HEK293 (cell line): ENCODE results near the gene DNAJB14.

Source experiments
- CTCF ChIA-PET: fragments of 350-600 bp; formaldehyde crosslinking; extraction: SDS; loops from one replicate; lab custom pipeline; 2021; ENCODE audit warnings: antibody characterized with exemption; lab: Yijun Ruan, JAX
- POLR2A ChIA-PET: fragments of 300-600 bp; formaldehyde crosslinking; extraction: SDS; loops from one replicate; lab custom pipeline; 2020; ENCODE audit warnings: antibody characterized with exemption, inconsistent platforms; lab: Yijun Ruan, JAX
- H3K27ac ChIP-seq: fragments of 200-500 bp; sonication (Bioruptor generic); 2 replicates; pipeline ENCODE4 v1.5.1; 2014; ENCODE audit warnings: low read depth, low read length, control low read depth, inconsistent platforms; ENCODE audit errors: extremely low read depth
- H3K36me3 ChIP-seq, 2 experiments: fragments of 200-500 bp in 1 of 2; sonication (Bioruptor generic) in 1 of 2; 1 replicate in 1 of 2; 2 replicates in 1 of 2; pipeline ENCODE4 v1.5.1; 2014 to 2017; ENCODE audit warnings: inconsistent platforms in 2 of 2, low read length in 2 of 2; ENCODE audit not compliant: control insufficient read depth in 2 of 2, insufficient read depth in 1 of 2
- H3K4me1 ChIP-seq: fragments of 200-500 bp; sonication (Bioruptor generic); 2 replicates; pipeline ENCODE4 v1.5.1; 2014; ENCODE audit warnings: mild to moderate bottlenecking, low read length, inconsistent platforms; ENCODE audit not compliant: control insufficient read depth, insufficient read depth
- H3K4me3 ChIP-seq: 2 replicates; pipeline ENCODE4 v1.5.1; 2011; ENCODE audit warnings: low read depth, mild to moderate bottlenecking, control low read depth, low read length, moderate library complexity
- H3K9me3 ChIP-seq: fragments of 200-500 bp; sonication (Bioruptor generic); 2 replicates; pipeline ENCODE4 v1.5.1; 2014; ENCODE audit warnings: low read depth, low read length, inconsistent platforms; ENCODE audit not compliant: control insufficient read depth, insufficient read depth
- BCL6B ChIP-seq: fragments of 450-650 bp; formaldehyde crosslinking; IDR thresholded peaks from 2 replicates; pipeline ENCODE4 v1.5.1; 2017; ENCODE audit warnings: missing biosample characterization, missing genetic modification characterization
- GLI4 ChIP-seq: fragments of 450-650 bp; formaldehyde crosslinking; IDR thresholded peaks from 2 replicates; pipeline ENCODE4 v1.5.1; 2016; ENCODE audit warnings: missing biosample characterization, missing genetic modification characterization
- KLF1 ChIP-seq: fragments of 450-650 bp; formaldehyde crosslinking; IDR thresholded peaks from 2 replicates; pipeline ENCODE4 v1.5.1; 2016; ENCODE audit warnings: missing biosample characterization, missing genetic modification characterization
- PBX3 ChIP-seq: sonication (generic); formaldehyde crosslinking; IDR thresholded peaks from 2 replicates; pipeline ENCODE4 v1.8.1; 2022; ENCODE audit warnings: mild to moderate bottlenecking, moderate library complexity, missing genetic modification reagents
- SALL2 ChIP-seq: fragments of 450-650 bp; formaldehyde crosslinking; IDR thresholded peaks from 2 replicates; pipeline ENCODE4 v1.5.0; 2017; ENCODE audit warnings: missing biosample characterization, mild to moderate bottlenecking, missing genetic modification characterization, borderline replicate concordance
- SP7 ChIP-seq: fragments of 450-650 bp; formaldehyde crosslinking; IDR thresholded peaks from 2 replicates; pipeline ENCODE4 v1.5.1; 2016; ENCODE audit warnings: missing biosample characterization, missing genetic modification characterization
- ZEB2 ChIP-seq: fragments of 450-650 bp; formaldehyde crosslinking; IDR thresholded peaks from 2 replicates; pipeline ENCODE4 v1.5.1; 2016; ENCODE audit warnings: missing biosample characterization, missing genetic modification characterization
- ZNF2 ChIP-seq: fragments of 450-650 bp; formaldehyde crosslinking; IDR thresholded peaks from 2 replicates; pipeline ENCODE4 v1.5.1; 2016; ENCODE audit warnings: missing biosample characterization, missing genetic modification characterization
- ZNF202 ChIP-seq: fragments of 450-650 bp; formaldehyde crosslinking; IDR thresholded peaks from 2 replicates; pipeline ENCODE4 v1.5.1; 2016; ENCODE audit warnings: missing biosample characterization, missing genetic modification characterization, borderline replicate concordance
- ZNF341 ChIP-seq: fragments of 450-650 bp; formaldehyde crosslinking; IDR thresholded peaks from 2 replicates; pipeline ENCODE4; 2016; ENCODE audit warnings: low read depth, missing biosample characterization, missing genetic modification characterization
- ZNF354C ChIP-seq: fragments of 450-650 bp; formaldehyde crosslinking; IDR thresholded peaks from 2 replicates; pipeline ENCODE4 v1.5.1; 2016; ENCODE audit warnings: missing biosample characterization, missing genetic modification characterization, low read depth, borderline replicate concordance
- ZNF37A ChIP-seq: fragments of 450-650 bp; IDR thresholded peaks from 2 replicates; pipeline ENCODE4 v1.5.1; 2018; ENCODE audit warnings: missing biosample characterization, missing genetic modification characterization
- ZNF488 ChIP-seq: fragments of 450-650 bp; formaldehyde crosslinking; IDR thresholded peaks from 2 replicates; pipeline ENCODE4 v1.5.1; 2016; ENCODE audit warnings: missing biosample characterization, missing genetic modification characterization
- ZNF521 ChIP-seq: fragments of 450-650 bp; formaldehyde crosslinking; IDR thresholded peaks from 2 replicates; pipeline ENCODE4 v1.5.1; 2017; ENCODE audit warnings: missing biosample characterization, mild to moderate bottlenecking, missing genetic modification characterization
- ZNF600 ChIP-seq: fragments of 450-650 bp; formaldehyde crosslinking; IDR thresholded peaks from 2 replicates; pipeline ENCODE4 v1.5.1; 2016; ENCODE audit warnings: missing biosample characterization, missing genetic modification characterization
- ZNF624 ChIP-seq: fragments of 450-650 bp; formaldehyde crosslinking; IDR thresholded peaks from 2 replicates; pipeline ENCODE4 v1.5.1; 2017; ENCODE audit warnings: missing biosample characterization, missing genetic modification characterization
- ZSCAN16 ChIP-seq: fragments of 450-650 bp; formaldehyde crosslinking; IDR thresholded peaks from 2 replicates; pipeline ENCODE4 v1.5.1; 2016; ENCODE audit warnings: missing biosample characterization, missing genetic modification characterization
- TF ChIP-seq, protein P1 (sequence below): fragments of 450-650 bp; IDR thresholded peaks from 2 replicates; pipeline ENCODE4 v1.5.1; 2018; ENCODE audit warnings: missing biosample characterization, missing genetic modification characterization

The DNAJB14 gene

GRCh38 chr4:99979872-99980271, 33.5 kb upstream of the DNAJB14 start:
- no peaks in the 10 kb centered on the region for H3K9me3 ChIP-seq
- H3K27ac ChIP-seq, result no peak overlapping the region
- no peaks in the 10 kb centered on the region for H3K36me3 ChIP-seq
- CTCF ChIA-PET, result interaction anchor here (0.6 to 0.7 kb wide), 2 partner anchors 30 to 557 kb away, joined by 3 read pairs; no protein-coding TSS in a partner anchor
- H3K4me1 ChIP-seq, result no peaks in the 10 kb centered on the region
- TF ChIP-seq ZNF488, result no peak
- no peak for TF ChIP-seq ZNF354C (tag by site-specific recombination)
- TF ChIP-seq GLI4 (tag by site-specific recombination), result no peak
- TF ChIP-seq SP7 (tag by site-specific recombination), result no peak
- TF ChIP-seq ZNF2 (tag by site-specific recombination), result no peak
- no peak for TF ChIP-seq ZNF521 (tag by site-specific recombination)
- no peak for TF ChIP-seq ZNF37A (tag by site-specific recombination)
- no peak for TF ChIP-seq ZSCAN16 (tag by site-specific recombination)
- no peak for TF ChIP-seq ZNF202
- TF ChIP-seq ZNF600 (tag by site-specific recombination), result no peak
- no peak for TF ChIP-seq KLF1 (tag by site-specific recombination)
- no peak for TF ChIP-seq PBX3 (CRISPR knock-in tag)
- TF ChIP-seq, all 188 proteins: peak for 0
- POLR2A ChIA-PET, result no interaction called here
- no peak overlapping the region for H3K4me3 ChIP-seq

- H3K27ac ChIP-seq, result no peak overlapping the region
- CTCF ChIA-PET, result interaction anchor here (0.6 kb wide), 1 partner anchor 421 kb away, joined by 5 read pairs; no protein-coding TSS in a partner anchor
- POLR2A ChIA-PET, result no interaction called here
Observed at GRCh38 chr4:99971453-99972111, 25.2 kb upstream of the DNAJB14 start.

More at GRCh38 chr4:99971453-99972111, 25.2 kb upstream of the DNAJB14 start:
- Histone ChIP-seq H3K9me3 (no peaks in the 10 kb centered on the region), H3K4me3 (no peak overlapping the region)
- TF ChIP-seq ZNF341 (tag by site-specific recombination) (no peak), ZNF624 (tag by site-specific recombination) (no peak), ZEB2 (tag by site-specific recombination) (no peak), BCL6B (no peak), SALL2 (tag by site-specific recombination) (no peak)
- TF ChIP-seq, protein P1, sequence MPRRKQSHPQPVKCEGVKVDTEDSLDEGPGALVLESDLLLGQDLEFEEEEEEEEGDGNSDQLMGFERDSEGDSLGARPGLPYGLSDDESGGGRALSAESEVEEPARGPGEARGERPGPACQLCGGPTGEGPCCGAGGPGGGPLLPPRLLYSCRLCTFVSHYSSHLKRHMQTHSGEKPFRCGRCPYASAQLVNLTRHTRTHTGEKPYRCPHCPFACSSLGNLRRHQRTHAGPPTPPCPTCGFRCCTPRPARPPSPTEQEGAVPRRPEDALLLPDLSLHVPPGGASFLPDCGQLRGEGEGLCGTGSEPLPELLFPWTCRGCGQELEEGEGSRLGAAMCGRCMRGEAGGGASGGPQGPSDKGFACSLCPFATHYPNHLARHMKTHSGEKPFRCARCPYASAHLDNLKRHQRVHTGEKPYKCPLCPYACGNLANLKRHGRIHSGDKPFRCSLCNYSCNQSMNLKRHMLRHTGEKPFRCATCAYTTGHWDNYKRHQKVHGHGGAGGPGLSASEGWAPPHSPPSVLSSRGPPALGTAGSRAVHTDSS (tag by site-specific recombination), result no peak
- TF ChIP-seq, all 188 proteins: peak for 0
- Histone ChIP-seq H3K36me3 (no peaks in the 10 kb centered on the region), H3K4me1 (no peaks in the 10 kb centered on the region)
